NB4 (cell line): ENCODE results near the gene AIFM2.

Experiments used
- CTCF ChIP-seq: IDR thresholded peaks from one replicate; pipeline ENCODE4 v1.5.1; 2012; ENCODE audit warnings: low read depth, low read length
- MAX ChIP-seq: IDR thresholded peaks from 2 replicates; pipeline ENCODE4 v1.6.1; 2011; ENCODE audit warnings: low read depth, low read length
- POLR2A ChIP-seq: IDR thresholded peaks from 2 replicates; pipeline ENCODE4 v1.6.1; 2011; ENCODE audit warnings: mild to moderate bottlenecking; ENCODE audit not compliant: insufficient read length; ENCODE audit errors: extremely low read depth

GRCh38 chr10:70169011-70169410 is 36.4 kb upstream of the AIFM2 start:
- TF ChIP-seq CTCF = no peak
- no peak for TF ChIP-seq POLR2A
- TF ChIP-seq MAX = no peak
